HK-2 (cell line): ENCODE measurements around the gene DHX16.

ENCODE experiments used
- DNase-seq: peaks from one replicate; pipeline ENCODE4 v3.0.0-alpha.2; 2018; ENCODE audit not compliant: unreplicated experiment

The DHX16 gene

DNA sequence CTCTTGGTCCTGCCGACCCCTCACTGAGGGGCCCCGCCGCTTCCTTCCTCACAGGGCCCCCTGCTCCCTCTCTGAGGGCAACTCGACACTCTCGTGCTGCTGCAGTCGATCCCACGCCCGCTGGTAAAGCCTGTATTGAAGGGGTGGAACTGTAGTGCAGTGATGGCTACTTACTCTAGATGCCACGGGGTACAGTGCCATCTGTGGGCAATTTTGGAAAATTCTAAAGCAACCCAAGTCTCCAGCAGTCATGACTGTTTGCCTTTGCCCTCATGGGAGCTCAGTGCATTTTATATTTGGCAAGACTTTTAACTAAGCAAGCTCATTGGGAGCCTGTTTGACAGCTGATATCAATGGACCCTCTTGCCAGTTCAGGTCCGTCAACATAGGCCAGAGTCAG is 32.3 kb downstream of the DHX16 start:
- no peak for DNase-seq

DNA sequence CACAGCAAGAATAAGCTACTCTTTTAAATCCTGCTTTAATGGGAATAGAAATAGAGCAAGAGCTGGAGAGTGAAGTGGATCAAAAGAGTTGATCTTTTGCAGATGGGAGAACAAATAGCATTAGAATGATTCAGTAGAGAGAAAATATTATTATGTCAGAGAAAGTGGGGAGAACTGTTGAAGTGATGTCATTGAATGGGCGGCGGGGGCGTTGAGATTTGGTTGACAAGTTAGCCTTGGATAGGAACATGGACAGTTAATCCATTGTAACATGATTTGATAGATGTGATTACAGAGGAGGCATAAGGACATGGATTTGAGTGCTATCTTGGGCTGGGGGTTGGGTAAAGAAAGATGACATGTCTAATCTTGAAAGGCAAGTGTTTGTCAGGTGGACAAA is 37.0 kb downstream of the DHX16 start:
- DNase-seq, result no peak

DNA sequence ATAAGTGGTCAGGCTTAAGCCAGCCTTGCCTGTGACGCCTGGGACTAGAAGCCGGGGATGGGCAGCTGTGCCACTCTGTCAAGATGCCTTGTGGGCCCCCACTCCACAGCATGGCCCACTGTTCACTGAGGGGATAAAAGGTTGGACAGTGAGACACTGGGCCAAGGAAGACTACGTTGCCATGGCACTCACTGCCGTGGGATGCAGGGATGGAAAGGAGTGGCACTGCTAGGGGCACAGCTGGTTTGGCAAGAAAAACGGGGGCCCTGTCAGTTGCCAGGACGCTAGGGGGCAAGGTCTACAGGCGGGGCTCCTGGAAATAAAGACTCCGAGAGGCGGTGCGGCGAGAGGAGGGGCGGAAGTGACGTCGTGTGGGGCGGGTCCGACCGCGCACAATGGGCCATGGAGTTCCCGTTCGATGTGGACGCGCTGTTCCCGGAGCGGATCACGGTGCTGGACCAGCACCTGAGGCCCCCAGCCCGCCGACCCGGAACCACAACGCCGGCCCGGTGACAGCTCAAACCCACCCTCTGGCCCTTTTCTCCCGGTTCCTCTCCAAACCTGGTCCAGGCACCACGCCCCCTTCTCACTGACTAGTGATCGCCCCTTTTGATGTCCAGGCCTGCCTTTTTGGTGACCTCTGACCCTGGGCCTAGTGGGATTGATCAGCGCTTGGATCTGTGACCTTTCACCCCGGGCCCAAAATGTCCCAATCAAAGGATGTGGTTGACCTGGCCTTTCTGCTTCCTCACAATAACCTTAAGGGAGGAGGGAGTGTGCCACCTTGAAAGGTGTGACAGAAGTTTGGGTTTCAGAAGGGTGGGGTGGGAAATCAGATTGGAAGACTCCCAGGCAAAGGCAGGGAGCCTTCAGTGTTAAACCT is 46.1 kb downstream of the DHX16 start, which contains the start of gene ATAT1:
Gene ATAT1, plus strand, starts transcription at position 391 of the 883 bp plus-strand sequence.
- DNase-seq, result peak; percentile 81

DNA sequence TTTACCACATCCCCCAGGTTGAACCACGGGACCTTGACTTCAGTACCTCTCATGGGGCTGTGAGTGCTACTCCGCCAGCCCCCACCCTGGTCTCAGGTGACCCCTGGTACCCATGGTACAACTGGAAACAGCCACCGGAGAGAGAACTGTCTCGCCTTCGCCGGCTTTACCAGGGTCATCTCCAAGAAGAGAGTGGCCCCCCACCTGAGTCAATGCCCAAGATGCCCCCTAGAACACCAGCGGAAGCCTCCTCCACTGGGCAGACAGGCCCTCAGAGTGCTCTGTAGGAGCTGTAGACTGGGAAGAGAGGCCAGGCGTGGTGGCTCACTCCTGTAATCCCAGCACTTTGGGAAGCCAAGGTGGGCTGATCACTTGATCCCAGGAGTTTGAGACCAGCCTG is 47.3 kb downstream of the DHX16 start:
- DNase-seq, result no peak

DNA sequence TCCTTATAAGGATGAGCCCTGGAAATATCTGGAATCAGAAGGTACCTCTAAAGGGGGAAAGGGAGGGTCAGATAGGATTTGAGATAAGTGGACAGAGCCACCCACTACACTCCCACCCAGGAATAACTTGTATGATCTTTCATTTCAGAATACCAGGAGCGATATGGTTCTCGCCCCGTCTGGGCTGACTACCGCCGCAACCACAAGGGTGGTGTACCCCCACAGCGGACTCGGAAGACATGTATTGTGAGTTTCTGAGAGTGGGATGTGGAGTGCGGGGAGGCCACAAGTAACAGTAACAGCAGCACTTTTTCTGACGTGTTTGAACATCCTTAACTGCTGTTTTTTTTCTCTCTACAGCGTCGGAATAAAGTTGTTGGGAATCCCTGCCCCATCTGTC is 53.2 kb downstream of the DHX16 start:
- DNase-seq, result no peak

DNA sequence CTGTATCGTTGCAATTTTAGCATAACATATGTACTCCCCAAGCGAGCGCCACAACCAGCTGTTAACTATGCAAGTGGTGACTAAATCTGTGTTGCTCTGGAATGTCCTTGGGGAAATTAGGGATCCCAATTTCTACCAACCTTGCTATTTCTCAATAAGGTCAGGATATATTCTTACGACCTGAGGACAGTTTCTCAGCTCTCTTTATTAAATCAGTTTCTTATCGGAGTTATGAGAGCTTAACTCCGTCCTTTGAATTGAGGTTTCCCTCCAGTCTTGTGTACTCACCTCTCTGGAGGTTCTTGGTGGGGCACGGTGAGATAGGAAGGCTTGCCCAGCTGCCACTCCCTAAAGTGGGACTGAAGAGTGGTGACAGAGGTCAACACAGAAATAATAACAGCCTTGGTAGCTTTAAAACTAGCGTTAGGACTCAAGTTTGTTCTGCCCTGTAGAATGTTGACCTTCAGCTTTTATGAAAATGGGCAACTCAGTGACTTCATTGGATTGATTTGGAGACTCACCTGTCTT is 54.5 kb downstream of the DHX16 start:
- no peak for DNase-seq

DNA sequence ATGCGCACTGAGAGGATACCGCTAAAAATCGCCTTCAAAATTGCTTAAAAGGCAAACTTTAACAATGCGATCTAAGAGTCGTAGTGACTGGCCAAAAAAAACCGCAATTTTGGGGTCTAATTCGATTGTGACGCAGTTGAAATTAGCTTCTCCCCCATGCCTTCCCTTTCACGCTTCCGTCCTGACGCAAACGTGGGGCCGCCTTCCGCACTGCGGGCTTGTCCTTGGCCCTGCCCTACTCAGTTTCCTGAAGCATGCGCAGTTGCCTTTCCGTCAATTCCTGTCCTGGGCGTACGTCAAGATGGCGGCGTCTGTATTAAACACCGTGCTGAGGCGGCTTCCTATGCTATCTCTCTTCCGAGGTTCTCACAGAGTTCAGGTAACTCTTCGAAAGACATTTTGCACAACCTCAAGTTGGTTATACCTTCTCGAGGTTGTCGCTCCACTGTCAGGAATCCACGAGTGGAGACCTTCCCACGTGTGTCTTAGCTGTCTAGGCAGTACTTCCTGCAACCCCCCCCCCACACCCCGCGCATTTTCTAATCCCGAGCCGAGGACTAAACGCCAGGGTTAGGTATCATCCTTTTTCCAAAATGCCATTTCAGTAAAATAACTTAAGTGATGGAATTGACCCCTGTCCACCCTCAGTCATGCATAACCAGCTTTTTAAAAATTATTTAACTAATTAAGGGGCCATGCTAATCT is 55.1 kb downstream of the DHX16 start, which contains the start of gene MRPS18B:
Gene MRPS18B, plus strand, starts transcription at position 276 of the 705 bp plus-strand sequence. Its CDS starts 26 bp downstream, at position 302.
- DNase-seq, result peak; percentile 94

DNA sequence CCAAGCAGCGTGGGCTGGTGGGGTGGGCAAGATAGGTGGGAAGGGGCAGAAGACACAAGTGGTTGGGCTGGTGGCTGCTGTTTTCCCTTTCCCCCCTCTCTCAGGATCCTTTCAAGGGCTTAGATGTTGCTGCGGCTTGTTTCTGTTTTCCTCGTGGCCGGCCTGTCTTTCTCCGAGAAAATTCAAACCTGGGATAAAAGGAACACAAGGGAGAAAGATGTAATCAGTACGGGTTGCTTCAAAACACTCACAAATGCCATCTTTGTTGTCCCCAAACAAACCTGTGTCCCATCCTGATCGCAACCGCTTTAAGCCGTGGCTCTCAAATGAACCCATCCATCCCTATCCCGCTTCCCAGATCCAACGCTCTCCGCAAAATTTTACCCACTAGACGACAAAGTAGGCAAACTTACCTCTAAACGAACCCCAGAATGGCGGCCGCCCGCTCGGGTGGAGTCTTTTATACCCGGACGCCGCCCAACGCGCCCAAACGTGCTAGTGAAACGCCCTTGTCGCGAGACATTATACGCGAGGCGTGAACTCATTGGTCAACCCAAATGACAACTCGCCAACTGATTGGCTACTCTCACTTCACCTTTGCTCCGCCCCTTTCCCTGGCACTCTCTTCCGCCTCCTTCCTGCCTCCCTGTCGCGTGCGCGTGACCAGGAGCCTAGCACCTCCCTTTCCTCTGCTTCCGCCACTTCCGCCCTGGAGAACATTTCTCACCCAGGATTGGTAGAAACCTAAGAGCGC is 55.8 kb downstream of the DHX16 start, which contains the start of gene PPP1R10:
Gene PPP1R10, minus strand, starts transcription at position 433 of the 754 bp plus-strand sequence. CDS start 7,299 bp downstream, outside the sequence.
- DNase-seq, result peak; percentile 99

DNA sequence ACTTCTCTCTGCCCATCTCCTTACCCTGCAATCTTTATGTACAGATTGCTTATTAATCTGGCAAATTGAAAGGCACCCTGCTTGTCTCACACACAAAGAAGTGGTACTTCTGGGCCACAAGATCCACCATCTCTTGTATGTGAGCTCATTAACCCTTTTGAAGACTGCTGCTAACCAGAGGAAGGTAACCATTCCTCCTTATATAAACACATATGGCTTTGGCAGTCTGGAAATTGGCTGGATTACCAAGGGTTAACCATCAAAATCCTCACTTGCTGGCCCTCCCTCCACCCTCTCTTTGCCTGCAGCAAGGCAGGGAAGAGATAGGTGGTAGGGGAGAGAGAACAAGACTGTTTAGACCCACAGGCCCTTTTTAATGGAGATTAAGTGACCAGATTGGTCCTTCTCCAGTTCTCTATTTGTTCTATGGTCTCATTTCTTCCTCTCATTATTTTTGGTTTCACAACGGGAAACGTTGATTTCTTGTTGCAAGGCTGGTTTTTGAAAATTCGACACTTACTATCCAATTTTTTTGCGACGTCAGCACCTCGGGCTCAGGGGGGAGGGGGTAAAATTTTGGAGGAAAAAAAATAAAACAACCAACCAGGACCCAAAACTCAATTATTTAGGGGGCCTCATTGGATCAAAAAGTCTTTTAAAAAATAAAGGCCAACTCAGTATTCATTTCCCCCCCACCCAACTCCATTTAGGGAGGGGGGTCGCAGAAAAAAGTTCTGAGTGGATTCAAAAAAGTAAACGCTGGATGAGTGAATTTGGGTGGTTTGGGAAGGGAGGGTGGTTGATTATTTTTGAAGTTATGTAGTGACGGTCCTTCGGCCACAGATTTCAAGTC is 56.6 kb downstream of the DHX16 start:
- DNase-seq, result no peak

DNA sequence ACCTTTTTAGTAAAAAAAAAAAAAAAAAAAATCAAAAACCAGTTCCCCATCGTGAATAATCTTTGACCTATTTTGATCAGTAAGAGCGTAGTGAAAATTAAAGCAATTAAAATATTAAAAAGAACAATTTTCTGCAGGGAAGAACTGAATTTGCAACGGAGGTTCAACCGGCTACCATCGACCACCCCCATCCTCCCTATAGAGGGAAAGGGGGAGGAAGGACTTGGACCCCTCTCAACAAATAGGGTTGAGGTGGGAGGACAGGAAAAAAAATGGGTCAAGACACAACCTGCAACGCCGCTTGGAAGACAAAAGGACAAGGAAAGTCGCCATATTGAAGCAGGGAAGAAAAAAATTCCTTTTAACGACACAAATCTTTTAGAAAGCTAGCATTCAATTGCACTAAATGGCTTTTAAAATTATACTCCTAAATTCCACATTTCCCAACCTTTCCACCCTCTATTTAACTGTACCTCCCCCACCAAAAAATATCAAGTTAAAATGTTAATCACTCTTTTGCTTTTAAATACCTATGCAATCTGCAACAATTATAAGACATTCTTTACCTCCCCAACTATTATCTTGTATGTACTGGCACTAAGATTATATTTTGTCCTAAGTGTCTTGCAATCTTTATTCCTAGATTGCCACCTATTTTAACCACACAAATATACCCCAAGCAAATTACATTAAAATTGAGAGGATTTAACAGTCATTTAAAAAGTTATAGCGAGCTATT is 57.4 kb downstream of the DHX16 start:
- DNase-seq, result peak; percentile 63

DNA sequence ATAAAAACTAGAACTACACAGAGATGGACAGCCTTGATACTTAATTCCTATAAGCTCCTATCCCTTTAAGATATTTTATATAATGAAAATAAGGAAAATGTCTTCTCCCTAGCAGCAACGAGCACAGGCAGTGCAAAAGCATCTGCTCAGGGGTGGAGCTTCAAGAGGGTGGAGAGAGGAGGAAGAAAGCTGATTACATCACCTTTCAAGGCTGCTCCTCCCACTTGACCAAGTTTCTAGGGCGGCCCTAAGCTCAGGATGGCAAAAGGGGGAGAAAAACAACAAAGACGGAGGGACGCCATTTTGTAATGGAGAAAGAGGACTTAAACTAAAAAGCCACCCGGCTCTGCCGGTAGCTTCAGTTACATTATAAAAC is 58.0 kb downstream of the DHX16 start:
- peak; percentile 81 for DNase-seq

DNA sequence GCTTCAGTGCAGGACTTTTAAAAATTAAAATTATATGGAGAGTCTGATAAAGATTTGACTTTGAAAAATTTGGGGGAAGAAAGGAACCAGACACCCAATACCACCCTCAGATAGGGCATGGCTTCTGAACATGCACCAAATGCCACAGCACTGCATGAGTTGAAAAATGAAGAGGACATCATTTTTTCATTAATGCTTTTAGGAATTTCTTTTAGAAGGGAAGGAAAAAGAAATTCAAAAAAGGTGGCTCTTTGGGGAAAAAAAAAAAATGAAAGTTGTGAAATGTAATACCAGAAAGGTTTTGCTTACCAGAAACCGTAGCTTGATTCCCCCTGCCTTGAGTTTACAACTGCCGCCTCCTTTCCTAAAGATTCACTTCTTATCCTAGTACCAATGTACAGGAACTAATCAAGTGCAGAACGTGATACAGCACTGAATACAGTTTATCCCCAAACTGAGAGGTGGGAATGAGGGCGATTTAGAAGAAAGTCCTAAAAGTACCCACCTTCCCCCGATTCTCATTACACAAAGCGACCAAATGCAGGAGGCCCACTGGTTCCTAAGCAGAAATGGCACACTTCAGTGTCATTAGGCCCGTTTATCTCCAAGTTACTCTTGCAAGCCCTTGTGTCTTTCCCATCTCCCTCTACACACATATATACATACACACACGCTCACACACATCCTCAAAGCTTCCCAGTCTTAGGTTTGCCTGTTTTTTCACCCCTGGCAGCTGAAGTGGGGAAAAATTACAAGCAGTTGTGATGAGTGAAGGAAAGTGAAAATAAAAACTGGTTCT is 58.6 kb downstream of the DHX16 start:
- no peak for DNase-seq

DNA sequence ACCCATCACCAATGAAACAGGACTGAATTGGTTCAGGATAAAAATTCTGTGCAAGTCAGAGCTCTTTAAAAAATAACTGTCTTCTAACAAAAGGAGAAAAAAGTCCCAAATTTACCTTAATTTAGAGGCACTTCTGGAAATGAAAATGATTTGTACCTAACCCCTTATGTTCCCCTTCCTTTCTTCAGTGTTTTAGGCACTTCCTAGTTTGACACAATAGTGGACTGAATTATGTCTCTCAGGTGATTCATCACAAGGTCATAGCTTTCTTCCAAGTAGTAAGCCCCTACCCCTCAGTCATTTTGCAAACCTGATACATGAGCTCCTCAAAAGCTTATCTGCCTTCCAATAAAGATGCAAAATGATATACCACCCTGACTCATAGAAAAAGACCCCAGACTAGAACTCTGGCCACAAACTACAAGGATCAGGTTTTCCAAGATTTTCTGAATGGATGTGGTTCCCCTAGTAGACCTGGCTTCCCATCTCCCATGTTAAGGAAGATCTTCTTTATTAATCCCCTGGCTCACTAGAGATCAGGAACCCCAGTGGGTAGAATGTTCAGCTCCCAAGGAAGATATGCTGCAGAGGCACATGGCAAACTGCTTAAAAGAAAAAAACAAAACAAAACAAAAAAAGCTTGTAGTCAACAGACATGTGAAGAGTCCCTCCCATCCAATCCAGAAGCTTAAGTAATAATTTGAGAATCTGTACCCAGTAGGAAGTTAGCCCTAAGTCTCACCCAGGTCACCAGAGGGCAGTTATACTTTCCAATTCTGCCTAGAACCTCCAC is 59.4 kb downstream of the DHX16 start:
- DNase-seq, result no peak

DNA sequence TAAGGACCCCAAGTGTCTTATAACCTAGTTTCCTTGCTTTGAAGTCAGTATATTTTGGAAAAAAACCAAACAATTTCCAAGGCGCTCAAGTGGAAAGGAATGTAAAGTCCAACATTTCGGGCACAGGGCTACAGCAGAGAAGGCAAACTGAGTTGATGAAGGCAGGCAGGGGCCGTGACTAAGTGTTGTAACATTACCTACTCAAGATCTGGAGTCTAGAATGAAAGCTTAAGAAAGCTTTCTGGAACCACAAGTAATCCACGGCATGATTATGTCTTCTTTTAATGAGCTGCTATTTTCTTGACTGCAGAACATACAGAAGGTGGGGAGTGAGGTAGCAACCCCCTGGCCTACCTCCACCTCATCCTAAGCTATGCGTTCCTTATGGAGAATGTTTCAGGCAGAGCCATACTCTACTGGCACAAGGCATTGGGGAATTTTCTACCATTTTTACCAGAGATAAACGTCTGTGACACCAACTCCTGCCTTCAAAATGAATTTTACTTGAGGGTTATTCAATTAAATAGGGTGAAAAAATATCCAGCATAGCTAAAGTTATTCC is 60.0 kb downstream of the DHX16 start:
- DNase-seq, result peak; percentile 54

DNA sequence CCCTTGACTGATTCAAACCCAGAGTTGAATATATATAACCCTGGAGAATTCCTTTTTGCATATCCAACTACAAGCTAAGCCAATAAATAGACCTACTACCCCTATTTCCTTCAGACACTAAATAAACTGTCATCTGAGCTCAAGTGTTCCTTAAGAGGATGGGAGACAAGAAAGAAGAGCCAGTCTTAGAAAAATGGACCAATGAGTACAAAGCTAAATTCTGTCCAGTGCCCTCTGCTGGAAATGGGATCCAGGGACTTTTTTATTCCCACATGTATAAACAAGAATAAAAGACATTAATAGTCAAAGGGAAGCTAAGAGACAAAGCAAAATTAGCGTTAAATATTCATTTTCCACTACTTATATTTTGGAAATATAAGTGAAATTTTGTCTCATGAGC is 60.6 kb downstream of the DHX16 start:
- no peak for DNase-seq

DNA sequence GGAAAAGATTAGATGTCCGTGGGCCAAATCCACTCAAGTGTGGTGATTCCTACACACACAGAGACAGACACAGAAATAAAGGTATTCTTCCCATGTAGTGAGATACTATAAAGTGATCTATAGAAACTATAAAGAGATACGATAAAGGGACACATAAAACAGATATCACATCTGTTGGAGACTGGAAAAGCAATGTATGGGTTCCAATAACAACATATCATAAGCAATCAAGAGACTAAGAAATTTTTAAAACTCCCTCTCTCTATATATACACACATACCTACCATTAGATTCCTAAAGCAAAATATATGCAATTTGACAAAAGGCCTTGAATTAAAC is 61.0 kb downstream of the DHX16 start:
- no peak for DNase-seq

DNA sequence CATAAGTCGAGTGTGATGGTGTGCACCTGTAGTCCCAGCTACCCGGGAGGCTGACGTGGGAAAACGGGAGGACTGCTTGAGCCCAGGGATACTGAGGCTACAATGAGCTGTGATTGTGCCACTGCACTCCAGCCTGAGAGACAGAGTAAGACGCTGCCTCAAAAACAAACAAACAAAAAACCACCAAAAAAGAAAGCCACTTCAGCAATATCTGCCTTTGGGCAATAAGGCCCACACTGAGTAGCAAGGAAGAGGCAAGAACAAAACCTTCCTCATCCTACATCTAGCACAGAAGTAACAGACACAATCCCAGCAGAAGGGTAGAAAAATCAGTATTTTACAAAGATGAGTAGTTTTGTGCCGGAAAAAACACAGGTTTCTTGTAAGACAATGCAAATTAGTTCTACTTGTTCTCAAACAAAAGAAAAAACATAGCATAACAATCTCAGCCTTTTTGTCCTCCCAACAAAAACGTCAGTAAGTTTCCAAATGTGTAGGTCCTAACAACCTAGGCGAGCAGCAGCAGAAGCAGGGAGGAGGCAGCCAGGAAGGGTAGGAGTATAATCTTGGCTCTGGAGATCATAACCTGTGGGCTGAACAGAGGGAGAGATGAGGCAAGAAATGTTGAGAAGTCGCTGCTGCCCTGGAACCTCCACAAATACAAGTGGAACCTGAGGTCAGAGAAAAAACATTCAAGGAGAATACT is 61.5 kb downstream of the DHX16 start:
- DNase-seq, result no peak

DNA sequence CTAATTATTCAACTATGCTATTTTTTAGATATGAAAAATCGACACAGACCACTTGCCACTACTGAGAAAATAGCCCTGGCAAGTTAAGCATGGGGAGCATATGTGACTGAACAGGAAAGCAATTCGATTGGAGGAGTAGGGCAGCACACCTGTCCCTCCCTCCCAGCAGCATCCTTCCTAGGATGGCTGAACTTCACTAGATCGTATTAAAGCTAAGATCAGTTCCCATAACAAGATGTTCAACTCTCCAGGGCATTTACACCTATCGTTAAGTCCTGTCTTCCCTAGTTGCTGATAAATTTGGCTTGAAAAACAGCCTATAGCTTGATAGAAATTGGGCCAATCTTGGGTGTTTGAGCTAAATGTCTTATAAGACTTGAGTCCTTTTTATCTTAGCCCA is 62.7 kb downstream of the DHX16 start:
- DNase-seq, result no peak
